ENCODE results near the gene PRICKLE4.
A peak's percentile ranks its signal among the peaks of the same experiment; 100 is the strongest.
"Not testable (repeated sequence)": the region's sequence is repeated elsewhere in the genome, so short reads cannot be mapped to it uniquely, and the experiment has no call there.

The PRICKLE4 gene

GRCh38 chr6:41805830-41806774 is 25.5 kb downstream of the PRICKLE4 start:
- DNase-seq = no peak
- Histone ChIP-seq H3K9me2 (replicated peaks; ENCODE audit: insufficient read depth, low read length) (no peaks in the 10 kb centered on the region), H3K79me2 (ENCODE audit: low read length) (no peaks in the 10 kb centered on the region; the same call in 1 of the 2 replicates), H2AFZ (ENCODE audit: low read length) (no peak overlapping the region), H3K9me3 (replicated peaks; ENCODE audit: insufficient read depth, low read length) (no peaks in the 10 kb centered on the region), H3F3A (ENCODE audit: insufficient read depth, low read length) (no peaks in the 10 kb centered on the region), H3K36me3 (replicated peaks; ENCODE audit: insufficient read depth, low read length) (0 out of 2 replicates have a peak, but pooled peaks cover 2% of the 10 kb centered on the region), H3K4me2 (ENCODE audit: low read depth, low read length) (no peak overlapping the region), H3K27ac (ENCODE audit: low read length) (no peak overlapping the region), H3K9ac (ENCODE audit: low read length) (no peak overlapping the region), H3K27me3 (replicated peaks; ENCODE audit: insufficient read depth, low read length) (no peaks in the 10 kb centered on the region), H3K4me1 (ENCODE audit: low read length) (peaks cover 4% of the 10 kb centered on the region), H3K4me3 (ENCODE audit: low read length) (no peak overlapping the region), H4K20me1 (ENCODE audit: insufficient read depth, low read length) (no peaks in the 10 kb centered on the region)
- no peak for TF ChIP-seq EZH2 (optimal IDR thresholded peaks at IDR 0.05; ENCODE audit: low read depth, low read length)
- TF ChIP-seq CTCF (IDR thresholded peaks at IDR 0.05; ENCODE audit: low read length) = no peak
- TF ChIP-seq EZH2phosphoT487 (IDR thresholded peaks at IDR 0.05; ENCODE audit: low read length) = no peak

- Histone ChIP-seq H3K79me2 (ENCODE audit: low read length) (no peaks in the 10 kb centered on the region), H3K27ac (ENCODE audit: low read length) (no peak overlapping the region), H3K4me1 (ENCODE audit: low read length) (peaks cover 9% of the 10 kb centered on the region), H3K9ac (ENCODE audit: low read length) (no peak overlapping the region), H3K4me2 (ENCODE audit: low read depth, low read length) (peak overlapping the region; percentile 20; the same call in 1 of the 2 replicates), H2AFZ (ENCODE audit: low read length) (no peak overlapping the region), H3K36me3 (replicated peaks; ENCODE audit: insufficient read depth, low read length) (no peaks in the 10 kb centered on the region), H3K27me3 (replicated peaks; ENCODE audit: insufficient read depth, low read length) (no peaks in the 10 kb centered on the region), H3F3A (ENCODE audit: insufficient read depth, low read length) (peaks cover 5% of the 10 kb centered on the region; the same call in 1 of the 2 replicates), H3K4me3 (ENCODE audit: low read length) (no peak overlapping the region), H3K9me2 (replicated peaks; ENCODE audit: insufficient read depth, low read length) (no peaks in the 10 kb centered on the region), H4K20me1 (ENCODE audit: insufficient read depth, low read length) (0 out of 2 replicates have a peak, but pooled peaks cover 5% of the 10 kb centered on the region), H3K9me3 (replicated peaks; ENCODE audit: insufficient read depth, low read length) (no peaks in the 10 kb centered on the region)
- TF ChIP-seq EZH2 (optimal IDR thresholded peaks at IDR 0.05; ENCODE audit: low read depth, low read length) = no peak
- TF ChIP-seq EZH2phosphoT487 (IDR thresholded peaks at IDR 0.05; ENCODE audit: low read length) = no peak
- no peak for TF ChIP-seq CTCF (IDR thresholded peaks at IDR 0.05; ENCODE audit: low read length)
- peak; percentile 68 for DNase-seq
Measured at GRCh38 chr6:41811095-41811494, 30.5 kb downstream of the PRICKLE4 start.

- not testable (repeated sequence) for H3K27me3 ChIP-seq (replicated peaks; ENCODE audit: insufficient read depth, low read length); DNase-seq; H3K36me3 ChIP-seq (replicated peaks; ENCODE audit: insufficient read depth, low read length); H3K9ac ChIP-seq (ENCODE audit: low read length); H3K27ac ChIP-seq (ENCODE audit: low read length); H2AFZ ChIP-seq (ENCODE audit: low read length); H3K9me2 ChIP-seq (replicated peaks; ENCODE audit: insufficient read depth, low read length); H3K4me2 ChIP-seq (ENCODE audit: low read depth, low read length); H3K4me1 ChIP-seq (ENCODE audit: low read length); H3K79me2 ChIP-seq (ENCODE audit: low read length); H3F3A ChIP-seq (ENCODE audit: insufficient read depth, low read length); H4K20me1 ChIP-seq (ENCODE audit: insufficient read depth, low read length); H3K4me3 ChIP-seq (ENCODE audit: low read length); H3K9me3 ChIP-seq (replicated peaks; ENCODE audit: insufficient read depth, low read length)
Measured at GRCh38 chr6:41811946-41812345, 31.4 kb downstream of the PRICKLE4 start.

GRCh38 chr6:41813469-41813868 is 32.9 kb downstream of the PRICKLE4 start:
- no peak for TF ChIP-seq EZH2 (optimal IDR thresholded peaks at IDR 0.05; ENCODE audit: low read depth, low read length)
- TF ChIP-seq EZH2phosphoT487 (IDR thresholded peaks at IDR 0.05; ENCODE audit: low read length) = no peak
- TF ChIP-seq CTCF (IDR thresholded peaks at IDR 0.05; ENCODE audit: low read length) = no peak
- Histone ChIP-seq H3F3A (ENCODE audit: insufficient read depth, low read length) (peaks cover 5% of the 10 kb centered on the region; the same call in 1 of the 2 replicates), H3K9me3 (replicated peaks; ENCODE audit: insufficient read depth, low read length) (no peaks in the 10 kb centered on the region), H3K27ac (ENCODE audit: low read length) (no peak overlapping the region), H2AFZ (ENCODE audit: low read length) (no peak overlapping the region), H3K9ac (ENCODE audit: low read length) (no peak overlapping the region), H3K36me3 (replicated peaks; ENCODE audit: insufficient read depth, low read length) (no peaks in the 10 kb centered on the region), H3K9me2 (replicated peaks; ENCODE audit: insufficient read depth, low read length) (no peaks in the 10 kb centered on the region), H3K27me3 (replicated peaks; ENCODE audit: insufficient read depth, low read length) (no peaks in the 10 kb centered on the region), H3K4me2 (ENCODE audit: low read depth, low read length) (no peak overlapping the region), H4K20me1 (ENCODE audit: insufficient read depth, low read length) (0 out of 2 replicates have a peak, but pooled peaks cover 5% of the 10 kb centered on the region), H3K4me1 (ENCODE audit: low read length) (peaks cover 9% of the 10 kb centered on the region), H3K4me3 (ENCODE audit: low read length) (no peak overlapping the region), H3K79me2 (ENCODE audit: low read length) (no peaks in the 10 kb centered on the region)
- no peak for DNase-seq
